ENCODE data around the gene NPBWR2. TPM values are rescaled to one million over a fixed set of nuclear protein-coding genes. Genes with fewer than 3 reads are reported as not detected.

The NPBWR2 gene
- total RNA-seq, 1 experiment from 2014 or later = not detected

GRCh38 chr20:64063389-64064144, 43.8 kb downstream of the NPBWR2 start:
- TF ChIP-seq RAD21 (IDR thresholded peaks at IDR 0.05; ENCODE audit: low read depth) (no peak), MAX (IDR thresholded peaks at IDR 0.05) (no peak), ZFX (IDR thresholded peaks at IDR 0.05) (no peak), ELF1 (IDR thresholded peaks at IDR 0.05; ENCODE audit: borderline replicate concordance, low read depth) (no peak), TCF7L2 (IDR thresholded peaks at IDR 0.05; ENCODE audit: borderline replicate concordance, extremely low read depth, insufficient read depth, insufficient read length) (no peak), SRF (IDR thresholded peaks at IDR 0.05; ENCODE audit: low read depth) (no peak), JUND (IDR thresholded peaks at IDR 0.05) (no peak), POLR2AphosphoS5 (IDR thresholded peaks at IDR 0.05; ENCODE audit: low read depth, low read length) (no peak), REST (IDR thresholded peaks at IDR 0.05; ENCODE audit: low read depth) (no peak), FOSL1 (IDR thresholded peaks at IDR 0.05; ENCODE audit: low read depth) (no peak), CEBPB (IDR thresholded peaks at IDR 0.05; ENCODE audit: low read depth) (no peak), SIN3A (IDR thresholded peaks at IDR 0.05; ENCODE audit: low read depth) (no peak)
- Histone ChIP-seq H3K27ac (ENCODE audit: low read depth, low read length) (peak overlapping the region; percentile 76), H3K79me2 (ENCODE audit: insufficient read depth, low read length) (no peaks in the 10 kb centered on the region), H2AFZ (ENCODE audit: low read depth, low read length, poor library complexity, severe bottlenecking) (no peak overlapping the region), H3K36me3 (ENCODE audit: control insufficient read depth in 1 of 2, insufficient read depth in 2 of 2, low read length in 2 of 2) (no peaks in the 10 kb centered on the region), H3K4me3 (replicated peaks in 1 of 2; ENCODE audit: low read depth in 1 of 2, low read length in 2 of 2) (peak overlapping the region; percentile 78 to 84), H3K9me3 (ENCODE audit: control insufficient read depth in 1 of 2, insufficient read depth in 1 of 2, low read depth in 1 of 2, low read length in 2 of 2) (no peaks in the 10 kb centered on the region), H3K9me2 (ENCODE audit: insufficient read depth) (no peaks in the 10 kb centered on the region), H3K4me1 (ENCODE audit: control insufficient read depth in 1 of 2, insufficient read depth in 2 of 2, low read length in 2 of 2) (peaks cover 42 to 54% of the 10 kb centered on the region in 2 experiments), H4K20me1 (ENCODE audit: insufficient read depth) (no peaks in the 10 kb centered on the region), H3K4me2 (ENCODE audit: low read length) (peak overlapping the region; percentile 84), H3K9ac (ENCODE audit: low read length) (peak overlapping the region; percentile 78), H3K27me3 (ENCODE audit: insufficient read depth, low read length) (no peaks in the 10 kb centered on the region)
- intact Hi-C loops (cut with micrococcal nuclease) = no loop called here
- ATAC-seq = no peak
- ChIA-PET RAD21 (ENCODE audit: low non-redundant PET in 1 of 2, low total read pairs in 2 of 2, uncharacterized antibody in 2 of 2, unreplicated experiment in 2 of 2) (interaction anchor here in 1 of 2 experiments (1.8 kb wide), 1 partner anchor 25 kb away, joined by 5 read pairs; no protein-coding TSS in a partner anchor), CTCF (interaction anchor here (1.0 to 1.5 kb wide), 5 partner anchors 9 to 198 kb away, joined by 3 to 8 read pairs (median 4); partner anchors contain the start of gene TPD52L2), POLR2A (interaction anchor here (0.7 to 1.0 kb wide), 4 partner anchors 10 to 198 kb away, joined by 4 to 7 read pairs (median 5); partner anchors contain the start of genes PRPF6 and TPD52L2)
- DNase-seq (ENCODE audit: low read depth, low spot score) = no peak
- BruUV-seq (replicated peaks) = no TSS peak
